ENCODE results near the gene MAPK1.
"Not testable (repeated sequence)": the region's sequence is repeated elsewhere in the genome, so short reads cannot be mapped to it uniquely, and the experiment has no call there.

The MAPK1 gene

GRCh38 chr22:21867528-21868266 lies at the start of gene MAPK1:
Gene MAPK1, minus strand, starts transcription at chr22:21867645. Its CDS starts 205 bp downstream, at chr22:21867440.
- DNase-seq, result peak; percentile 48

- no peak for DNase-seq
These were observed 49.0 kb upstream of the MAPK1 start for GRCh38 chr22:21916309-21916918.

GRCh38 chr22:21915624-21916308 lies 48.3 kb upstream of the MAPK1 start:
- DNase-seq, result no peak

GRCh38 chr22:21914033-21914642 lies 46.7 kb upstream of the MAPK1 start:
- not testable (repeated sequence) for DNase-seq

GRCh38 chr22:21910367-21910766 lies 42.9 kb upstream of the MAPK1 start:
- not testable (repeated sequence) for DNase-seq

GRCh38 chr22:21909871-21910270 lies 42.4 kb upstream of the MAPK1 start:
- DNase-seq, result no peak

- DNase-seq, result no peak
These were observed 40.4 kb upstream of the MAPK1 start for GRCh38 chr22:21907638-21908522.

- DNase-seq, result not testable (repeated sequence)
These were observed 37.8 kb upstream of the MAPK1 start for GRCh38 chr22:21905234-21905633.

GRCh38 chr22:21904250-21904789 lies 36.9 kb upstream of the MAPK1 start:
- no peak for DNase-seq

GRCh38 chr22:21903283-21903682 lies 35.8 kb upstream of the MAPK1 start:
- no peak for DNase-seq

GRCh38 chr22:21902296-21903087 lies 35.0 kb upstream of the MAPK1 start:
- DNase-seq, result no peak

- no peak for DNase-seq
These were observed 31.0 kb upstream of the MAPK1 start for GRCh38 chr22:21898354-21898896.

- no peak for DNase-seq
These were observed 29.6 kb upstream of the MAPK1 start for GRCh38 chr22:21896951-21897513.

- not testable (repeated sequence) for DNase-seq
These were observed 28.8 kb upstream of the MAPK1 start for GRCh38 chr22:21896275-21896674.

- DNase-seq, result no peak
These were observed 27.4 kb upstream of the MAPK1 start for GRCh38 chr22:21894799-21895198.

GRCh38 chr22:21889251-21889990 lies 22.0 kb upstream of the MAPK1 start:
- DNase-seq, result no peak

- no peak for DNase-seq
These were observed 20.4 kb upstream of the MAPK1 start for GRCh38 chr22:21887841-21888240.

- DNase-seq, result not testable (repeated sequence)
These were observed 16.5 kb upstream of the MAPK1 start for GRCh38 chr22:21883930-21884329.

- DNase-seq, result not testable (repeated sequence)
These were observed 15.4 kb upstream of the MAPK1 start for GRCh38 chr22:21882754-21883333.

Data from NCI-H226 (cell line).